ENCODE results near the gene CNOT11.
A peak's percentile ranks its signal among the peaks of the same experiment; 100 is the strongest.

DNA sequence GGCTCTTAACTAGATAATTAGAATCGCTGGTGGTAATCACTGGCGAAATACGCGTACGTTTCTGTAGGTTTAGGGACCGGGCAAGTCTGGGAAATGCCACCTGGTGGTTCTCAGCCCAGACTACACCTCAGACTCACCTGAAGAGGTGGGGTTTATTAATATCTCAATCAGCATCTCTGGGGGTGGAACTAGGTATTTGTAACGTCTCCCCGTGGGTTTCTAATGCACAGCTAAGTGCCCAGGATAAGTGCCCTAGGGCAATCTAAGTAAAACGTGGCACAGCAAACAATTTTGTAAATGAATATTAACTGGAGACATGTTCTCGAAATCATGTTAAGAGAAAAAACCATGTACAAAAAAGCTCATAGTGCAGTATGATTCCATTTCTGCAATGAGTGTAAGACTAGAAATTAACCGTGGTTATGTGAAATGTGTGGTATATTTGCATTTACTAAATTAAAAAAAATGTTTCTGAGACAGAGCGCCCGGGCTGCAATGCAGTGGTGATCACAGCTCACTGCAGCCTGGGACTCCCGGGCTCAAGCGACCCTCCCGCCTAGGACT is 760 bp upstream of the CNOT11 start:
- TF ChIP-seq, protein P1, sequence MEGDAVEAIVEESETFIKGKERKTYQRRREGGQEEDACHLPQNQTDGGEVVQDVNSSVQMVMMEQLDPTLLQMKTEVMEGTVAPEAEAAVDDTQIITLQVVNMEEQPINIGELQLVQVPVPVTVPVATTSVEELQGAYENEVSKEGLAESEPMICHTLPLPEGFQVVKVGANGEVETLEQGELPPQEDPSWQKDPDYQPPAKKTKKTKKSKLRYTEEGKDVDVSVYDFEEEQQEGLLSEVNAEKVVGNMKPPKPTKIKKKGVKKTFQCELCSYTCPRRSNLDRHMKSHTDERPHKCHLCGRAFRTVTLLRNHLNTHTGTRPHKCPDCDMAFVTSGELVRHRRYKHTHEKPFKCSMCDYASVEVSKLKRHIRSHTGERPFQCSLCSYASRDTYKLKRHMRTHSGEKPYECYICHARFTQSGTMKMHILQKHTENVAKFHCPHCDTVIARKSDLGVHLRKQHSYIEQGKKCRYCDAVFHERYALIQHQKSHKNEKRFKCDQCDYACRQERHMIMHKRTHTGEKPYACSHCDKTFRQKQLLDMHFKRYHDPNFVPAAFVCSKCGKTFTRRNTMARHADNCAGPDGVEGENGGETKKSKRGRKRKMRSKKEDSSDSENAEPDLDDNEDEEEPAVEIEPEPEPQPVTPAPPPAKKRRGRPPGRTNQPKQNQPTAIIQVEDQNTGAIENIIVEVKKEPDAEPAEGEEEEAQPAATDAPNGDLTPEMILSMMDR (IDR thresholded peaks at IDR 0.05) = peak in 5 of 6 experiments; percentile 37 to 76 (median 53)
- no peak for TF ChIP-seq POLR2A (IDR thresholded peaks at IDR 0.05)
